HG02943 (cell line): ENCODE data around the gene COX11.

Experiments used
- ATAC-seq: cut with Tn5 transposase; IDR thresholded peaks from one replicate; pipeline ENCODE4 v1.9.1; 2021; ENCODE audit warnings: mild to moderate bottlenecking, low read depth, moderate library complexity; ENCODE audit not compliant: unreplicated experiment

Gene COX11

GRCh38 chr17:54968988-54969332 is 506 bp upstream of the COX11 start:
- ATAC-seq, result peak; percentile 22

GRCh38 chr17:54967621-54968261 is 713 bp downstream of the COX11 start:
- ATAC-seq, result peak; percentile 38

- ATAC-seq, result no peak
Measured at GRCh38 chr17:54956791-54957190, 11.7 kb downstream of the COX11 start.

DNA sequence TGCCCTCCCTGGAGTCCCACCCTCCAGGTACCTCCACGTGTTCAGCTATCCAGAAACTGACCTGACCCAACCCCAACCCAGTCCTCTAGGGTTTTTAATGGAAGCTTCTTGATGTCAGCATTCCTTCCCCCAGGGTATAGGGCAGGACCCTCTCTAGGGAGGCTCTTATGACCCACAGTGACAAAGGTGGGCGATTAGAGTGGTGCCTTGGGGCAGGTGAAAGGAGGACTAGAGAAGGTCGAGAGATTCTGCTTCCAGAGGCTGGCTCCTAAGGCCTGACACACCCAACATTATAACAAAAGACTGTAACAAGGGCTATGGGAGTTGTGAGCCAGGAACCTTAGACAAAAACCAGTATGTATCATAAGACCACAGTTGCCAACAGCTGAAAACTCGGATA is 17.2 kb downstream of the COX11 start:
- ATAC-seq, result no peak

- no peak for ATAC-seq
Measured at GRCh38 chr17:54950116-54950515, 18.3 kb downstream of the COX11 start.

DNA sequence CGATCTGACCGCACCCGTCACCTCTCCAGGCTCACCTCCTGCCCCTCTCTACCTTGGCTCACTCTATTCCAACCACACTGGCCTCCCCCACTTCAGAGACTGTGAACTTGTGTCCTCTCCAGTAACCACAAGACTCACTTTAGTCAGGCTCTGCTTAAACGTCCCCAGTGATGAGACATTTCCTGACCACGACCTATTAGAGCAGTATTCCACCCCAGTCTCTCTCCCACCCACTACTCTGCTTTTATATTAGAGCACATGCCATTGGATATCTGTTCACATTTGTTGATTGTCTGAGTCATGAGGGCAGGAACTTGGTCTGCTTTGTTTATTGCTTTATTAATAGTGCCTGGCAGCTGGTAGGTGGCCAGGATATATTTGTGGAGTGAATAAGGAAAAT is 20.1 kb downstream of the COX11 start:
- no peak for ATAC-seq

- no peak for ATAC-seq
Measured at GRCh38 chr17:54947396-54947795, 21.1 kb downstream of the COX11 start.

- no peak for ATAC-seq
Measured at GRCh38 chr17:54945671-54946070, 22.8 kb downstream of the COX11 start.

DNA sequence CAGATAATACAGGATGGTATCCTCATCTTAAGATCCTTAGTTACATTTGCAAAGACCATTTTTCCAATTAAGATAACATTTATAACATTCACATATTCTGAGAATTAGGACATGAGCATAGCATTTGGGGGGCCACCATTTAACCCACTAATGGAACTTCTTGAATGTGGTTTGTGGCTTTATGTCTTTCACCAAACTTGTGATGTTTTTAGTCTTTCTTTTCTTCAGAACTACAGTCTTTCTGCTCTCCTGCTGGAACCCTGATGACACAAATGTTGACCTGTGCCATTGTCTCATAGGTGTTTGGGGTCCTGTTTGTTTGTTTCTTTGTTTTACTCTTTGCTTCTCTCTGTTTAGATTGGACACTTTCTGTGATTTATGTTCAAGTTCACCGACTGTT is 23.2 kb downstream of the COX11 start:
- no peak for ATAC-seq

- no peak for ATAC-seq
Measured at GRCh38 chr17:54944796-54945195, 23.7 kb downstream of the COX11 start.

GRCh38 chr17:54941285-54941684 is 27.2 kb downstream of the COX11 start:
- ATAC-seq, result no peak

- ATAC-seq, result no peak
Measured at GRCh38 chr17:54937426-54937825, 31.0 kb downstream of the COX11 start.

DNA sequence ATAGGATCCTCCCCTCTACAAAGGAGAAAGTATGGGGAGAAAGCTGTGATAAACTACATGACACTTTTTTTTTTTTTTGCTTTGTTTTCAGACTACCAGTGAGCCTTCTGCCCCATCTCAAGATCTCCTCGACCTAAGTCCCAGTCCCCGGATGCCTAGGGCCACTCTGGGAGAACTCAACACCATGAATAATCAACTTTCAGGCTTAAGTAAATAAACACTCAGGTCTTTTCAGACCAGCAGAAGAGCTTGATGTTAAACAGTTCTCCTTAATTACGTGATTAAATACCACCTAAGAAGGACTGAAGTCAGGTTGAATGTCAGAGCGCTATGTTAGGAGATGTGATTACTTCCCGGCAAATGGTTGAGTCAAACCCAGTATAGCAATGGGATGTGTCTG is 31.4 kb downstream of the COX11 start:
- no peak for ATAC-seq

- ATAC-seq, result no peak
Measured at GRCh38 chr17:54935471-54935870, 33.0 kb downstream of the COX11 start.

DNA sequence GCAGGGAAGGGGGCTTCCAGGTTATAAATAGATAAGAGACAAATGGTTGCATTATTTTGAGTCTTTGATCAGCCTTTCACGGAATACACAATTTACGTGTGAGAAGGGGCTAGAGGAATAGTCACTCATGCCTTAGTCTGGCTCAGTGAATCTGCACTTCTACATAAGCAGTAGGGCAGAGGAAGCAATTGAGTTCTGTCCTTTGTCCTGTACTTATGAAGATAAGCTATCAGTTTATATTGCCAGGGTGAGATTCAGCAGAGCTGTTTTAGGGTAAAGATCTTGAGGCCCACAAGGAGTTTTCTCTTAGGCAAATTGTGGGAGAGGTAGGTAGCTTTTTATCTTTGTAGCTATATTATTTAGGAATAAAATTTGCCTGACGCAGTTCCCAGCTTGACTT is 34.5 kb downstream of the COX11 start:
- ATAC-seq, result no peak

DNA sequence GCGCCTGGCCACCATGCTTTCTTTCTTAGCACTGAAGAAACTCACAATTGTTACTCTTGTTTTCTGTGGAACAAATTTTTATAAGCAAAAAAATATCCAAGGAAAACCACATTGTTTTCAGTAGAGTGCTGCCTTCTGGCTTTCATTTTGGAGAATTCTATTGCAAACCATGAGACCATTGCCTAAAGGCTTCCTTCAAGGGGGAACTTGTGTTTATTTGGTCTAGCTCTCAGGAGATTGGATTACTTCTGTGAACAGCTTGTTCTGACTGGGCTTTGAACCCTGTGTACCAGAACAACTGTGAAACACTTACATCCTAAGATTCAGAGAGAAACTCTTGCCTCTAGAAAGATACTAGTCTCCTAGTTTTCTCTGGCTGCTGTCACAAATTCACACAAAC is 35.7 kb downstream of the COX11 start:
- no peak for ATAC-seq

DNA sequence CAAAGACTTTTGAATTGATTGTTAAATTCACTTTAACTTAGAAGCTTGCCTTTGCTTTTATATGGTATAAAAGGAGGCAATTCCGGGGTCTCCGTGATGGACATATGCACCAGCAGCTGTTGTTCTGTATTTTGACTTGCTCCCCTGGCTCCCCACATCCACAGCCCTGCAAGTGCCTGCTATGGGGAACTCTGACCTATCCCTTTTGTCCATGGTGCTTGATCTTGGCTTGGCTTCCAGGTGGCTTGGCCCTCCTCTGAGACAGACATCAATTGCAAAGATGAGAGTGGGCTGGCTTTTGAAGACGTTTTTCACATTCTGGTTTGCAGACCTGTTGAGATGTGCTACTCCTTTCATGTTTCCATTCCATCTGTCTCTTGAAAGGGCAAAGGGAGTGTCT is 40.9 kb downstream of the COX11 start:
- no peak for ATAC-seq

DNA sequence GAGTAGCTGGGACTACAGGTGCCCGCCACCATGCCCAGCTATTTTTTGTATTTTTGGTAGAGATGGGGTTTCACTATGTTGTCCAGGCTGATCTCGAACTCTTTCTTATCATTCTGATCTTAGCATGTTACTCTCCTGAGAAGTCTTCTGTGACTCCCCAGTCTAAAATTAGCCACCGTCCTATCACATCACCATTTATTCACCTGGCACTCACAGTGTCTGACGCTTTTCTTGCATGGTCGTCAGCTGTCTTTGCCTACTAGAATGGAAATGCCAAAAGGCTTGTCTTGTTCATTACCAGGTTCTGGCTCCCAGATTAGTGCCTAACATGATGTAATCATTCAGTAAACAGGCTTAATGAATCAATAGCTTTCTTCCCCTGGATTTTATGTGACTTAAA is 44.0 kb downstream of the COX11 start:
- ATAC-seq, result no peak

- no peak for ATAC-seq
Measured at GRCh38 chr17:54920819-54921218, 47.6 kb downstream of the COX11 start.

DNA sequence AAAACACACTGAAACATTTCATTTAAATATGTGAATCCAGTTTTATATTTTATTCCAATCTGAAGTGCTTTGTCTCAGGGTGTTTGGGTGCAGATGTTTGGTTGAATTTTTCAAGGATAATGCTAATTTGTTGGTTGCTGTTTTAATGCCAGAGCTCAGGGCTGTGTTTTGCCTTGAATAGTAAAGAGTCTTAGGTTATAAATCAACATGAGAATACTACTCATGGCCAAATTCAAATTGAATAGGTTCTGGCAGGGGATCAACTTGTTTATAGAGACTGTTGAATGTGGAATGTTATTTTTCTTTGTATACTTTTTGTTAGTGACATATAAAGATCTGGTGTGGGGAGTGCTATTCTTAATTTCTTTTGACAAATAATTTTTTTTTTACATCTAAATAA is 49.0 kb downstream of the COX11 start:
- no peak for ATAC-seq

DNA sequence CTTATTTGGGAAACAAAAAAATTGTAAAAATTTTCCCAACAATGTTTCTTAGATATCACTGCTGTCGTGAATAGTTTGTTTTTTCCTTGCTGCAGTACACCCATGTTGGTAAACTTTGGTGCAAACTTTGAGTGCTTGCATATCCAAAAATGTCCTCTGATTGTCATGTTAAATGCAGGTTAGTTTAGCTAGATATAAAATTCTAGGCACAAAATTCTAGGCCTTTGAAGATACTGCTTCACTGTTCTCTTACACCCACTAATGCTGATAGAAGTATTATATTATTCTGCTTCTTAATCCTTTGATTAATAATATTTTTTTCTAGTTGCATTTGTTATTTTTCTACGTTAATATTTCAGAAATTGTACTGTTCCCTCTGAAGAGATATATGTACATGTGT is 51.7 kb downstream of the COX11 start:
- no peak for ATAC-seq
